AG04450 (cell line): ENCODE measurements around the gene MORN1. TPM values are rescaled to one million over a fixed set of nuclear protein-coding genes. Genes with fewer than 3 reads are reported as not detected.

Experiments used
- CTCF ChIA-PET: fragments of 300-600, 350-600 bp; formaldehyde crosslinking; extraction: SDS; loops from one replicate; lab custom pipeline; 2022; ENCODE audit warnings: antibody characterized with exemption, inconsistent platforms; lab: Charles Lee
- POLR2A ChIA-PET: fragments of 350-600 bp; formaldehyde crosslinking; extraction: SDS; loops from one replicate; lab custom pipeline; 2021; ENCODE audit warnings: antibody characterized with exemption, inconsistent platforms; lab: Yijun Ruan, JAX
- DNase-seq: peaks from one replicate; pipeline ENCODE4 v3.0.0-alpha.2; 2011; ENCODE audit warnings: low read depth, low spot score
- H3K27ac ChIP-seq: one replicate; pipeline ENCODE4 v1.5.1; 2012; ENCODE audit warnings: low read depth, low read length, control low read depth
- H3K27me3 ChIP-seq: one replicate; pipeline ENCODE4 v1.6.0; 2012; ENCODE audit warnings: low read length; ENCODE audit not compliant: control insufficient read depth, insufficient read depth
- H3K4me3 ChIP-seq: 2 replicates; pipeline ENCODE4 v1.5.1; 2011; ENCODE audit warnings: mild to moderate bottlenecking, low read depth, low read length, control low read depth
- H3K9me3 ChIP-seq: 2 replicates; pipeline ENCODE4 v1.5.1; 2012; ENCODE audit warnings: low read length; ENCODE audit not compliant: control insufficient read depth, insufficient read depth
- polyA plus RNA-seq: library from polyadenylated mRNA; depleted of rRNA; stranded (reverse); fragments of >200 nt; gene quantifications from 2 replicates; pipeline ENCODE4 v1.2.3, GENCODE V29; 2011
- TF ChIP-seq, protein P1 (sequence below): IDR thresholded peaks from 2 replicates; pipeline ENCODE4 v1.5.1; 2011; ENCODE audit warnings: low read depth, low read length, control low read depth, inconsistent platforms

The MORN1 gene
- polyA plus RNA-seq, 1 experiment, result 3.6 TPM

- TF ChIP-seq, protein P1, sequence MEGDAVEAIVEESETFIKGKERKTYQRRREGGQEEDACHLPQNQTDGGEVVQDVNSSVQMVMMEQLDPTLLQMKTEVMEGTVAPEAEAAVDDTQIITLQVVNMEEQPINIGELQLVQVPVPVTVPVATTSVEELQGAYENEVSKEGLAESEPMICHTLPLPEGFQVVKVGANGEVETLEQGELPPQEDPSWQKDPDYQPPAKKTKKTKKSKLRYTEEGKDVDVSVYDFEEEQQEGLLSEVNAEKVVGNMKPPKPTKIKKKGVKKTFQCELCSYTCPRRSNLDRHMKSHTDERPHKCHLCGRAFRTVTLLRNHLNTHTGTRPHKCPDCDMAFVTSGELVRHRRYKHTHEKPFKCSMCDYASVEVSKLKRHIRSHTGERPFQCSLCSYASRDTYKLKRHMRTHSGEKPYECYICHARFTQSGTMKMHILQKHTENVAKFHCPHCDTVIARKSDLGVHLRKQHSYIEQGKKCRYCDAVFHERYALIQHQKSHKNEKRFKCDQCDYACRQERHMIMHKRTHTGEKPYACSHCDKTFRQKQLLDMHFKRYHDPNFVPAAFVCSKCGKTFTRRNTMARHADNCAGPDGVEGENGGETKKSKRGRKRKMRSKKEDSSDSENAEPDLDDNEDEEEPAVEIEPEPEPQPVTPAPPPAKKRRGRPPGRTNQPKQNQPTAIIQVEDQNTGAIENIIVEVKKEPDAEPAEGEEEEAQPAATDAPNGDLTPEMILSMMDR, result no peak
Observed at GRCh38 chr1:2340086-2340917, 51.1 kb downstream of the MORN1 start.

GRCh38 chr1:2339206-2340085 is 51.9 kb downstream of the MORN1 start:
- peaks cover 29% of the 10 kb centered on the region; the same call in 1 of the 2 replicates for H3K9me3 ChIP-seq
- H3K4me3 ChIP-seq, result no peak overlapping the region
- ChIA-PET POLR2A (no interaction called here), CTCF (no interaction called here)
- H3K27me3 ChIP-seq, result peaks cover 5% of the 10 kb centered on the region
- TF ChIP-seq, protein P1, result no peak
- no peak for DNase-seq
- no peak overlapping the region for H3K27ac ChIP-seq

More at GRCh38 chr1:2340086-2340917, 51.1 kb downstream of the MORN1 start:
- DNase-seq, result no peak
- peaks cover 6% of the 10 kb centered on the region for H3K27me3 ChIP-seq
- H3K4me3 ChIP-seq, result no peak overlapping the region
- H3K9me3 ChIP-seq, result peaks cover 20% of the 10 kb centered on the region; the same call in 1 of the 2 replicates
- POLR2A ChIA-PET, result no interaction called here
- CTCF ChIA-PET, result no interaction called here
- H3K27ac ChIP-seq, result no peak overlapping the region

DNA sequence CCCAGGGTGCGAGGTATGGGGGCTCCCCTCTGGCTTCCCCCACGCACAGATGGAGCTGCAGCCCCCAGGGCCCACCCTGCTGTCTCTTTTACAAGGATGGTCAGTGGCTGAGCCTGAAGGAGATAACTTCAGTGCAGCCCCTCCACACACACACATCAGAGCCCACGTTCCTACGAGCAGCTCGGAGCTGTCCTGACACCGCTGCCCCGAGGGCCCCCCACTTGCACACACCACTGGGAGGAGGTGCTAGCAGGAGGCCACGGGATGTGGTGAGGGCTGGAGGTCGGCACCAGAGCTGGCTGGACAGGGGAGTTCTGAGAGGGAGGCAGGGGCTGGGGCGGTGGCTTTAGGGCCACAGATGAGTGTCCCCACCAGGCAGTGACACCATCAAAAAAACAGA is 53.9 kb downstream of the MORN1 start:
- CTCF ChIA-PET, result no interaction called here
- Histone ChIP-seq H3K9me3 (peaks cover 43% of the 10 kb centered on the region; the same call in 1 of the 2 replicates), H3K4me3 (no peak overlapping the region), H3K27me3 (peaks cover 4% of the 10 kb centered on the region), H3K27ac (no peak overlapping the region)
- POLR2A ChIA-PET, result no interaction called here
- TF ChIP-seq, protein P1, result no peak
- DNase-seq, result no peak

GRCh38 chr1:2337081-2337480 is 54.3 kb downstream of the MORN1 start:
- H3K4me3 ChIP-seq, result no peak overlapping the region
- CTCF ChIA-PET, result no interaction called here

More at GRCh38 chr1:2337081-2337480, 54.3 kb downstream of the MORN1 start:
- H3K9me3 ChIP-seq, result peaks cover 47% of the 10 kb centered on the region; the same call in 1 of the 2 replicates
- TF ChIP-seq, protein P1, result no peak
- peaks cover 4% of the 10 kb centered on the region for H3K27me3 ChIP-seq
- POLR2A ChIA-PET, result no interaction called here
- no peak overlapping the region for H3K27ac ChIP-seq
- DNase-seq, result no peak
